PC-3 (cell line): Measurements from ENCODE around the gene MAST4.

Experiments
- CTCF ChIP-seq: fragments of 300-600 bp; sonication (generic); conservative IDR thresholded peaks from 2 replicates; pipeline ENCODE4 v1.5.1; 2017; ENCODE audit warnings: antibody characterized with exemption, low read depth, mild to moderate bottlenecking, low read length
- EZH2 ChIP-seq: fragments of 300-600 bp; sonication (generic); IDR thresholded peaks from one replicate; pipeline ENCODE4 v1.6.1; 2017; ENCODE audit warnings: antibody characterized with exemption, mild to moderate bottlenecking, low read length; ENCODE audit not compliant: unreplicated experiment

DNA sequence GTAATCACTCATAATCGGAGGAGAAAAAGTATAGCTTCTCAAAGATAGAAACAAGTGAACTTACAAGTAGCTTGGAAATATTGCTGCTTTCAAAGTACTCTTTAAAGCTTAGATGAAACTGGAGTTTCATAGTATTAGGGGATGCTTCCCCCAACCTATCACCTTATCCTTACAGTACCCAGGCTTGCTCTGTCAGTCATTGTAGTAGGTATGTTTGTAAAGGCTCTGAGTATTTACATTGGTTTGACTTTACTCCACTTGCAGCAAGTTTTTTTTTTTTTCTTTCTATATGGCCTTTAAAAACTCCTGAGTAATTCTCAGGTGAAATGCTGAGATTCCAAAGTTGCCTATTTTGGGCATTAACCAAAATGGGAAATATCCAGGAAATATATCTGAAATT is 515.6 kb downstream of the MAST4 start:
- TF ChIP-seq CTCF (no peak), EZH2 (no peak)
